ENCODE measurements around the gene CHODL.

CHODL gene

DNA sequence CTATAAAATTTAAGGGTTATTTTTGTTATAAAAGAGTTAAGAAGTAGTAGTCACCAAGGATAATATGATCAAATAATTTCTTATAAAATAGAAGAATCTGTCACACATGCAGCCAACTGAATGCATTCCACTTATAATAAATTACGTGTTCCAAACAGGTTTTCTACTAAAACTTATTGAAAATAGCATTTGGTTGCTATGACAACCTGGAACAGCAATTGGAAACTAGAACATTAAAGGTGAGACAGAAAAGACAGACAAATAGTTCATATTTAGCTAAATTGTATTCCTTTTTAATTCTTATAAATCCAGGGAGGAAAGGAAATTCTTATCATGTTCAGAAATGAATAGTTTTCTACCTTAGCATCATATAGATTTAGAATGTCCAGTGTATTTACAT lies 9.1 kb upstream of the CHODL start:
- Histone ChIP-seq H3K4me3 (replicated peaks; ENCODE audit: insufficient read depth, low read length) (no peak overlapping the region), H3K27ac (replicated peaks) (no peak overlapping the region), H3K27me3 (ENCODE audit: insufficient read depth, poor library complexity, severe bottlenecking) (no peaks in the 10 kb centered on the region)
- DNase-seq (ENCODE audit: low read depth in 1 of 2, low spot score in 1 of 2), result no peak
- TF ChIP-seq GABPA (IDR thresholded peaks at IDR 0.05; ENCODE audit: low read depth) (no peak), CTCF (IDR thresholded peaks at IDR 0.05; ENCODE audit: insufficient read depth, low read length) (no peak), SPI1 (IDR thresholded peaks at IDR 0.05; ENCODE audit: borderline replicate concordance, low read depth) (no peak), POLR2AphosphoS5 (IDR thresholded peaks at IDR 0.05; ENCODE audit: low read depth) (no peak)
- TF ChIP-seq, protein P1, sequence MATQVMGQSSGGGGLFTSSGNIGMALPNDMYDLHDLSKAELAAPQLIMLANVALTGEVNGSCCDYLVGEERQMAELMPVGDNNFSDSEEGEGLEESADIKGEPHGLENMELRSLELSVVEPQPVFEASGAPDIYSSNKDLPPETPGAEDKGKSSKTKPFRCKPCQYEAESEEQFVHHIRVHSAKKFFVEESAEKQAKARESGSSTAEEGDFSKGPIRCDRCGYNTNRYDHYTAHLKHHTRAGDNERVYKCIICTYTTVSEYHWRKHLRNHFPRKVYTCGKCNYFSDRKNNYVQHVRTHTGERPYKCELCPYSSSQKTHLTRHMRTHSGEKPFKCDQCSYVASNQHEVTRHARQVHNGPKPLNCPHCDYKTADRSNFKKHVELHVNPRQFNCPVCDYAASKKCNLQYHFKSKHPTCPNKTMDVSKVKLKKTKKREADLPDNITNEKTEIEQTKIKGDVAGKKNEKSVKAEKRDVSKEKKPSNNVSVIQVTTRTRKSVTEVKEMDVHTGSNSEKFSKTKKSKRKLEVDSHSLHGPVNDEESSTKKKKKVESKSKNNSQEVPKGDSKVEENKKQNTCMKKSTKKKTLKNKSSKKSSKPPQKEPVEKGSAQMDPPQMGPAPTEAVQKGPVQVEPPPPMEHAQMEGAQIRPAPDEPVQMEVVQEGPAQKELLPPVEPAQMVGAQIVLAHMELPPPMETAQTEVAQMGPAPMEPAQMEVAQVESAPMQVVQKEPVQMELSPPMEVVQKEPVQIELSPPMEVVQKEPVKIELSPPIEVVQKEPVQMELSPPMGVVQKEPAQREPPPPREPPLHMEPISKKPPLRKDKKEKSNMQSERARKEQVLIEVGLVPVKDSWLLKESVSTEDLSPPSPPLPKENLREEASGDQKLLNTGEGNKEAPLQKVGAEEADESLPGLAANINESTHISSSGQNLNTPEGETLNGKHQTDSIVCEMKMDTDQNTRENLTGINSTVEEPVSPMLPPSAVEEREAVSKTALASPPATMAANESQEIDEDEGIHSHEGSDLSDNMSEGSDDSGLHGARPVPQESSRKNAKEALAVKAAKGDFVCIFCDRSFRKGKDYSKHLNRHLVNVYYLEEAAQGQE (IDR thresholded peaks at IDR 0.05; ENCODE audit: insufficient replicate concordance, low read depth), result no peak

DNA sequence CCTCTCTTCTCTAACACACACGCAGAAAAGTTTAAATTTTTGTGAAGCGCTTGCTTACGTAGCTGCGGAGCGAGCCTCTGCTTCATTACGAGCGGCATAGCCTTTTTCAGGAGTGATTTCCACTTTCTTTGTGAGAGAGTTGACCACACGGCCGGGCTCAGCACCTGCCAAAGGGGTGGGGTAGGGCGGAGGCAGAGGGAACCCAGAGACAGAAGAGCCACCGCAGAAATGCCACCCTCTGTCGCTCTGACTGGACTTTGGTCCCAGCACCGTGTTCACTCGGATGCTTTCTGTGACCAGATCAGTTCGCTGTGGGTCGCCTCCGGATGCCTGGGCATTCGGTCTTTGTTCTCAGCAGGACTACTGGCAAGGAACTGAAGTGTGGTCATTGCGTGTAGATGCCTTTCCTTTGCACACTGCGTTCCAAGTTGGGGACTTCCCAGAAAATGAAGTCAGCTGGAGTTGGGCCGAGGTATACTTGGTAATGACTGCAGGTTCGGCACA lies 883 bp downstream of the CHODL start:
- H3K4me3 ChIP-seq (replicated peaks; ENCODE audit: insufficient read depth, low read length), result no peak overlapping the region
- TF ChIP-seq SPI1 (IDR thresholded peaks at IDR 0.05; ENCODE audit: borderline replicate concordance, low read depth) (no peak), CTCF (IDR thresholded peaks at IDR 0.05; ENCODE audit: insufficient read depth, low read length) (no peak), GABPA (IDR thresholded peaks at IDR 0.05; ENCODE audit: low read depth) (no peak), POLR2AphosphoS5 (IDR thresholded peaks at IDR 0.05; ENCODE audit: low read depth) (no peak)
- TF ChIP-seq, protein P1 (IDR thresholded peaks at IDR 0.05; ENCODE audit: insufficient replicate concordance, low read depth), result no peak
- no peak overlapping the region for H3K27ac ChIP-seq (replicated peaks)
- H3K27me3 ChIP-seq (ENCODE audit: insufficient read depth, poor library complexity, severe bottlenecking), result peaks cover 10% of the 10 kb centered on the region
- no peak for DNase-seq (ENCODE audit: low read depth in 1 of 2, low spot score in 1 of 2)

DNA sequence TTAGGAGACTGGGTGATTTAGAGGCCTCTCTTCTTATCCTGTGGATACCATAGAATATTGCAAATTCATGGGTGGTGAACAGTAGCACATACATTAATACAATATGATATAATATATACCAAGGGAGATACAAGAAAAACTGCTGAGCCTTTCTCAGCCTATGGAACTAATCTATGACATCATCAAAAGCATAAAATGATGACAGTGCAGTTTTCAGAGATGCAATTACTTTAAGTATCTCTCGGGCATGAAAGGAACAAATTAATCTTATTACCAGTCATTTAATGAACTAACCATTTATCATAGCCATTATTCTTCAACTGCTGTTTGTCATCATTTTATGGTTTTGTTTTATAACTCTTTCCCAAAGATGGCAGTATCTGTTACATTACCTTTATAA lies 3.5 kb downstream of the CHODL start:
- no peak for TF ChIP-seq SPI1 (IDR thresholded peaks at IDR 0.05; ENCODE audit: borderline replicate concordance, low read depth)
- TF ChIP-seq, protein P1 (IDR thresholded peaks at IDR 0.05; ENCODE audit: insufficient replicate concordance, low read depth), result no peak
- TF ChIP-seq POLR2AphosphoS5 (IDR thresholded peaks at IDR 0.05; ENCODE audit: low read depth), result no peak
- no peak for TF ChIP-seq CTCF (IDR thresholded peaks at IDR 0.05; ENCODE audit: insufficient read depth, low read length)
- no peak for TF ChIP-seq GABPA (IDR thresholded peaks at IDR 0.05; ENCODE audit: low read depth)
- DNase-seq (ENCODE audit: low read depth in 1 of 2, low spot score in 1 of 2), result no peak
- H3K27me3 ChIP-seq (ENCODE audit: insufficient read depth, poor library complexity, severe bottlenecking), result peaks cover 10% of the 10 kb centered on the region

More for the DNA sequence above, 3.5 kb downstream of the CHODL start:
- Histone ChIP-seq H3K4me3 (replicated peaks; ENCODE audit: insufficient read depth, low read length) (no peak overlapping the region), H3K27ac (replicated peaks) (no peak overlapping the region)

Data from HL-60 (cell line).